Bronchial smooth muscle cell (primary cell): ENCODE data around the gene CAMKMT. TPM values are rescaled to one million over a fixed set of nuclear protein-coding genes. Genes with fewer than 3 reads are reported as not detected.

ENCODE experiments used
- total RNA-seq: library from RNA; depleted of rRNA; stranded (reverse); fragments of >200 nt; gene quantifications from 2 replicates; pipeline ENCODE4 v1.2.1, GENCODE V29; 2014

CAMKMT gene
- total RNA-seq, result 6.3 and 8.2 TPM in 2 replicates

DNA sequence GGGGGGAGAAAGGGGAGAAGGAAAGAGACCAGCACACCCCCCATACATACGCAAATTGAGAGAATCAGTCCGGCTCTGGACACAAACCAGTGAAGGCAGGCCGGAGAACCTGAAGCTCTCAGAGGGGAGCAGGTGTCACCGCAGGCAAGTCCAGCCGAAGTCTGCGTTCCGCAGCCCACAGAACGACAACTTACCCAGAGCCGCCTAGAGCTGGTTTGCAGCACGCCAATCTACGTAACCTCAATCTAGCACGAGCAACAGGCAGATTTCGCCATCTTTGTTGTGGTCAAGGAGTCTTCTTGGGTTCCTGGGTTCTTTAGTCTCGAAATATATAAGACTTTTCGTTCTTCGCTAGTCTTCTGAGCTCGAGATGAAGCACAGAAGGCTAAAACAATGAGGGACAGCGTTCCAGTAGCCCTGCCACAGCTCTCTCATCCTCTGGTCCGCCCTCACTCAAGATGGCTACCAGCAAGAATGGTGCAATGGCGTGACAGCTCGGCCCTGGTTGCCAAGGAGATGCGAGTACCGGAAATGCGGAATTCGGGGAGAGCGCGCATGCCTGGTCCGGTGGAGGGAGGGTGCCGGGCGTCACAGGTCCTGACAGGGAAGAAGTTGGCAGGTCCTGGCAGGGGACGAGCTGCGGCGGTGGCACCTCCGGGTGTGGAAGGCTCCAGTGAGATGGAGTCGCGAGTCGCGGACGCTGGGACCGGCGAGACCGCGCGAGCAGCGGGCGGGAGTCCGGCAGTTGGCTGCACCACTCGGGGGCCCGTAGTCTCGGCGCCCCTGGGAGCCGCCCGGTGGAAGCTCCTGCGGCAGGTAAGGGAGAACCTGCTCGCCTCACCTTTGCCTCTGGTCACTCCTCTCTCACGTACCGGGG is at the start of gene CAMKMT, which contains the start of gene PREPL:
Gene CAMKMT, plus strand, starts transcription at position 618 of the 877 bp plus-strand sequence.
Gene PREPL, minus strand, starts transcription at position 165 of the 877 bp plus-strand sequence. CDS start 15,152 bp downstream, outside the sequence.

Other genes starting within 250 kb of the CAMKMT start
- 25.1 and 32.5 TPM in 2 replicates for gene PPM1B, start 193.1 kb upstream of the CAMKMT start, total RNA-seq
- gene SLC3A1, start 86.5 kb upstream of the CAMKMT start, total RNA-seq, result not detected in 2 replicates
- 30.3 and 31.2 TPM in 2 replicates for gene PREPL, start 453 bp upstream of the CAMKMT start, total RNA-seq